Inflammatory macrophage (primary cell): ENCODE data around the gene SNX7.
A peak's percentile ranks its signal among the peaks of the same experiment; 100 is the strongest.

Experiments
- DNase-seq, 2 donors: peaks; one replicate each; pipeline ENCODE4 v3.0.0-alpha.2; 2020 to 2022
- total RNA-seq, 18 experiments: gene quantifications; one replicate each; lab custom pipeline; 2026; ENCODE audit warnings: mixed read lengths in 6 of 18, inconsistent platforms in 2 of 18; lab: John Stamatoyannopoulos, UW

The SNX7 gene, protein sequence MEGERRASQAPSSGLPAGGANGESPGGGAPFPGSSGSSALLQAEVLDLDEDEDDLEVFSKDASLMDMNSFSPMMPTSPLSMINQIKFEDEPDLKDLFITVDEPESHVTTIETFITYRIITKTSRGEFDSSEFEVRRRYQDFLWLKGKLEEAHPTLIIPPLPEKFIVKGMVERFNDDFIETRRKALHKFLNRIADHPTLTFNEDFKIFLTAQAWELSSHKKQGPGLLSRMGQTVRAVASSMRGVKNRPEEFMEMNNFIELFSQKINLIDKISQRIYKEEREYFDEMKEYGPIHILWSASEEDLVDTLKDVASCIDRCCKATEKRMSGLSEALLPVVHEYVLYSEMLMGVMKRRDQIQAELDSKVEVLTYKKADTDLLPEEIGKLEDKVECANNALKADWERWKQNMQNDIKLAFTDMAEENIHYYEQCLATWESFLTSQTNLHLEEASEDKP
- total RNA-seq = 0.08 to 1.7 (median 0.80) reads per million in 18 experiments

DNA sequence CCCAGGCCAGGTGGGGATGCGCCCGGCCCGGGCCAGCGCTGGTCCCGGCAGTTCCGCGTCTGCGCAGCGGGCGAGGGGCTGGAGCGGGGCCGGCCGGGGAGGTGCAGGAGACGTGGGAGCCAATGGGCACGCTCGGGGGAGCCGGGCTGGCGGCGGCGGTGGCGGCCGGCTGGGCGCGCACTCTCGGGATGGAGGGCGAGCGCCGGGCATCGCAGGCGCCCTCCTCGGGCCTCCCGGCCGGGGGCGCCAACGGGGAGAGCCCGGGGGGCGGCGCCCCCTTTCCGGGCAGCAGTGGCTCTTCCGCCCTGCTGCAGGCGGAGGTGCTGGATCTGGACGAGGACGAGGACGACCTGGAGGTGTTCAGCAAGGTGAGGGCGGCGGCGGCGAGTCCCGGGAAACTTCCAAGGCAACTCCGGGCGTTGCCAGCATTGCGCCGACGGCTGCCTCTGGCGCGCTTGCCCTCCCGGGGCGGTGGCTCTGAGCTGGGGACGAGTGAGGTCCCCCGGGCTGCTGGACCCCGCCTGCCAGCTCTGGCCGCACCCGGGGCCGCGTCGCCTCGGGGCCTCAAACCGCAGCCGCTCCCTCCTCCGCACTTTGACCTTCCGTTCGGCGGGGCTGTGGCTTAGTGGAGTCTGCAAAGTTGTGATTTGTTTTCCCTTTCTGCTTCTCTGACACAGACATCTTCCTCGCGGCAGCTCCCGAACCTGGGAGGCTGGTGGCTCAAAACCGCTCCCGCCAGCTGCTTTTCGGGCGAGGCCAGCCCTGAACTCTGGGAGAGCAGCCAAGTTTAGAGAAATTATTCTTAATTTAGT, at the start of gene SNX7:
TSS of gene SNX7 (plus strand) at position 178 of the 812 bp plus-strand sequence. CDS start at position 189, 11 bp downstream.
- DNase-seq = peak in 1 of 2 donors; percentile 7

DNA sequence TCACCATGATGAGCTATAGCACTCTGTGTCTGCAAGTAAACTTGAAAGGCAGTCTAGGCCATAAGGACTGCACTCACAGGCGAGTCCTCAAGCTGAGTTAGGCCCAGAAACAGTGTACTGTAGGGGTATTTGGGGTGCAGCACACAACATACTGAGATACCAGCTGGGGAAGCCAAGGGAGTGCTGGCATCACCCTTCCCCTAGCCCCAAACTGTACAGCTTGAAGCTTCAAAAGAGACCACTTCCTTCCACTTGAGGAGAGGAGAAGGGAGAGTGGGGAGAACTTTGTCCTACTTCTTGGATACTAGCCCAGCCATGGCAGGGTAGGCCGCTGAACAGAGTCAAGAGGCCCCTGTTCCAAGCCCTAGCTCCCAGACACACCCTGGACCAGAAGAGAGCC, 24.2 kb upstream of the SNX7 start:
- no peak for DNase-seq

GRCh38 chr1:98638185-98638584, 23.3 kb upstream of the SNX7 start:
- no peak for DNase-seq

DNA sequence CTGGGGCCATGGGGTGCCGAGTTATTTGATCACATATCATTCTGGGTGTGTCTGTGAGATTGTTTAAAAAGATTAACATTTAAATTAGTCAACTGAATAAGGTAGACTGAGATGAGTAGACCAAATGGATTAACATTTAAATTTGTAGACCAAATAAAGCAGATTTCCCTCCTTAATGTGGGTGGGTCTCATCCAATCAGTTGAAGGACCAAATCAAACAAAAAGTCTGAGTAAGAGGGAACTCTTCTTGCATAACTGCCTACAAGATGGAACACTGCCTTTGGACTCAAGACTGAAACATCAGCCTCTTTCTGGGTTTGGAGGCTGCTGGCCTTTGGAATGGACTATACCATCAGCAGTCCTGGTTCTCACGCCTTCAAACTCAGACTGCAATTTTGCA, 17.0 kb upstream of the SNX7 start:
- no peak for DNase-seq

- no peak for DNase-seq
Measured at GRCh38 chr1:98651116-98651632, 10.3 kb upstream of the SNX7 start.

GRCh38 chr1:98653123-98653522, 8.4 kb upstream of the SNX7 start:
- no peak for DNase-seq

DNA sequence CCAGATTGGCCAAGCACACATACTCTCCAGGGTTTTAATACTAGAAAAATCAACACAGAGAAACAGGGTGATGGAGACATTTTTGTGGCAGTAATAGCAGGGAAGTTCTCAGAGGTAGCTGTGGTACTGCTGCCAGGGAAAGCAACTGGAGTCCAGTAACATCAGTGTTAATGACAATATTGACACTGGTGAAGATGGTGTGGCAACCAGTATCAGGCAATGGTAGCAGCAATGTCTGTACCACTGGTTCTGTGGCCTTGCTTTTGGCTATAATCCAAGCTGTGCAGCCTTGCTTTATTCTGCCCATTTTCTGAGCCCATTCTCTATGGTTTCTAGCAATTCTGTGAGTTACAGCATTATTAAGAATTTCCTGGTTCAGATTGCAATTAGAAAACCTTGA, 1.6 kb upstream of the SNX7 start:
- DNase-seq = no peak

DNA sequence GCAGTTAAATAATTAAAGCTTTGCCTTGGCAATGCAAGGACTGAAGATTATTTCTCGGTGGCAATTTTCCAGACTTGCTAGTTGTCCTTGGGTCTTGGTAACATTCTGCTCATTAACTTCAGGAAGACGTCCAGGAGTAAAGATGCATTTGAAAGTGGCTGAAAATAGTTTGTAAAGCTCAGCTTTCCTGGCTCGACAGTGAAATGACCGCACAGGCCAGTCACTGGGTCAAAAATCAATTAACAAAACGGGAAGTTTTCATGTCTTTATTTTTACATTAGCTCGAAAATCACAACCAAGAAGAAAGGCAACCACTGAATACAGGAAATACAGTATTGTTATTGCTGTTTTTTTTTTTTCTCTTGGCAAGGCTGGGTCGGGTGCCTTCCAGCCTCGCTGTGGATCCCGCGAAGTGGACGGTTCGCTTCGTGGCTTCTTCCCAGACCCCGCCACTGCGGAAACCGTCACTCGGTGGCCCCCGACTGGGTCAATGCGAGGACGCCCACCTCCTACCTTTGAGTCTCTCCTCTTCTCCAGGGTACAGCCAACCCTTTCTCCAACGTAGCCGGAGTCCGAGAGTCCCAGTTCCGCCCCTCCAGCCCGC, 479 bp upstream of the SNX7 start:
- DNase-seq = no peak

- no peak for DNase-seq
Measured at GRCh38 chr1:98662356-98662670, 792 bp downstream of the SNX7 start.

- no peak for DNase-seq
Measured at GRCh38 chr1:98668733-98669132, 7.2 kb downstream of the SNX7 start.

DNA sequence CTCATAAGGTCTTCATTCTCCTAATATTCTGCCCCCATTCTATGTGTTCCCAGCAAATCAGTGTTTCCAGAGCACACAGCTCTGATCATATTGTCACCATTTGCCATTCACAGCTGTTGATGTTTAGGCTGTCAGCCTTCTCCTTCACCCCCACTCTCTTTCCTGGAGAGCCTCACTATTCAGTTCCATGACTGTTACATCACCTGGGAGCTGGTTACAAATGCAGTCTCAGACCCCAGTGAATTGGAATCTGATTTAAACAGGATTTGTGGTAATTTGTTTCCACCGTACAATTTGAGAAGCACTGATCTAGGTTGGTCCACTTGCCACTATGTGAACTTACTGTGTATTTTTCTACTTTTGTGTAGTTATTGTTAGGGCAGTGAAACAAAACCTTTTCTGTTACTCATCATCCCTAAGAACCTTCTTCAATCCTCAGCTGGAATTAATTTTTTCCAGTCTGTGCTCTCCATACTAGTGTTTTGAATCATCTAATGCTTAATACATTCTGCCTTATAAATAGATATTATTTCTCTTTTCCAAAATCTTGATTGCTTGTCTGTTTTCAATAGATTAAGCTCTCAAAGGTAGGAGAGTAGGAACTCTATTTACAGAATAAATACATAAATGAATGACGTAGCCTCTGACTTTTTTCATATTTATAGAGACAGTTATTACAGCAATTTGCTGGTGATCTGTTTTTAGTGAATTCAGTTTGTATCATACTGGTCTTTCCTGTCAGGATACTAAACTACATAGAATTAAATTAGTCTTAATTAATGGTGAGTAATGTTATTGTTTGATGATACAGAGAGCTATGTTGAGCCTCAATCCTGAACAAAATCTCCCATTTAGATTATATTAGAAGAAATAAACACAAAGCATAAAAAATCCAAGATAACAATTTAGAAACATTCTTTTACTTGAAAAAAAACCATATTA, 8.1 kb downstream of the SNX7 start:
- no peak for DNase-seq

DNA sequence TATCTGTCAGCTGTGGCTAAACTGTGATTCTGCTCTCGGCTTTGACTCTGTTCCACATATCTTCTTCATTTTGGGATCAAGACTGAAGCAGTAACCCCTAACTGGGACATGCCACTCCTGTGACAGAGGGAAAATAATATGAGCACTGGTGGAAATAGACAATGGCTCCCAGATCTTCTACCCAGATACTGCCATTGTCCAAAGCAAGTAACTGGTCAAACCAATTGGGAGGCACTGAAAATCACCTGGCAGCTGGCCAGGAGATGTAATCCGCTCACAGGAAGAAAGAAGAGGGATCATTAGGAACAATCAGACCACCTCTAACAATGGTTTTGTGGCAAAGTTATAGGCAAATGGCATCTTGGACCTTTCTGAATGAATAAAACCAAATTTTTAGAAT, 10.7 kb downstream of the SNX7 start:
- DNase-seq = no peak

GRCh38 chr1:98674075-98674781, 12.7 kb downstream of the SNX7 start:
- no peak for DNase-seq

GRCh38 chr1:98675282-98675681, 13.8 kb downstream of the SNX7 start:
- DNase-seq = no peak

DNA sequence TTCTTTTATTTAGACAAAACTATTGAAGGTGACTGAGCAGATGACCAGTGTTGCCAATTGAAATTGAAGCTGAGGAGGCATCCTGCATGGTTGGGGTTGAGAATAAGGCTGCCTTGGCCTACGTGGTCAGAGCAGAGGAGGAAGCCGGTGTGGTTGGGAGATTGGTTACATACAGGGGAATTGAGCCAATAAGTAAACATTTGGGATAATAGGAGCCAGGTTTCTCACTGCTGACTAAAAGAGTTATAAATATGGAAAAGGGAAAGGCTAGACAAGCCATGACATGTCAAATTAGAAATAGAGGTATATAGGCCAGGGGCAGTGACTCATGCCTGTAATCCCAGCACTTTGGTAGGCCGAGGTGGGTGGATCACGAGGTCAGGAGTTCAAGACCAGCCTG, 15.8 kb downstream of the SNX7 start:
- no peak for DNase-seq

DNA sequence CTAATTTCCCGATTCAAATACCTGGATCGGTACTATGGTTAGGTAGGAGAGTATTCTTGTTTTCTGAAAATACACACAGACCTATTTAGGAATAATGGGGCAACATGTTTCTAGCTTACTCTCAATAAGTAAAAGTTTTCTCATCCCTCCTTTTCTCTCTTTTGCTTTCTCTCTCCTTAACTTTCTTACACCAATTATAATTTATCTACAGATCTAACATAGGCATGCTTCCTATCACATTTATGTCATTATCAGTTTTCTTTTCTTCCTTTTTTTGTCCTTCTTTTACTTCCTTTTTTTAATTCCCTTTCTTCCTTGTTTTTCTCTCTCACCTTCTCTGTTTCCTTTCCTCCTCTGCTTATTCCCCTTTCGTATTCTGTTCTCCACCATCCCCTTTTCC, 20.3 kb downstream of the SNX7 start:
- DNase-seq = no peak

- no peak for DNase-seq
Measured at GRCh38 chr1:98688110-98688739, 26.7 kb downstream of the SNX7 start.

- no peak for DNase-seq
Measured at GRCh38 chr1:98690576-98690975, 29.1 kb downstream of the SNX7 start.

GRCh38 chr1:98692482-98692881, 31.0 kb downstream of the SNX7 start:
- no peak for DNase-seq

GRCh38 chr1:98693385-98693784, 31.9 kb downstream of the SNX7 start:
- no peak for DNase-seq

- no peak for DNase-seq
Measured at GRCh38 chr1:98696077-98696476, 34.6 kb downstream of the SNX7 start.
